GM19351 (cell line): ENCODE measurements around the gene LRTM2.

Experiments used
- ATAC-seq: cut with Tn5 transposase; IDR thresholded peaks from one replicate; pipeline ENCODE4 v1.9.1; 2021; ENCODE audit warnings: mild to moderate bottlenecking, moderate library complexity; ENCODE audit not compliant: unreplicated experiment

LRTM2 gene

GRCh38 chr12:1797991-1798640 lies 22.2 kb upstream of the LRTM2 start:
- no peak for ATAC-seq

DNA sequence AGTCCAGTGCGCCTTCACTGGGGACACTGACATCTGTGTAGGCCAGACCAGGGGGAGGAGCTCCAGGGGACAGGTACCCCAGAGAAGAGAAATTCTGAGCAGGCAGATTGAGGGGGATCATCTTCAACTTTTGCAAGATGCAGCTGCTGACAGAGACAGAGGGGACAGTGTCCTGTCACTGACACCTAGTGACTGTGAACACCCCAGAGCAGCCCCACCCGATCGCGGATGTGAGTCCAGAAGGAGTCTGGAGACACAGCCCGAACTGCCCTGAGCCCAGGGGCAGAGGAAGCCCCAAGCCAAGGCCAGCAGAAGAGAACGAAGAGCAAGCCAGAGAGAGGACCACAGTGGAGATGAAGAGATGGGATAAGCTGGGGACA lies 21.7 kb upstream of the LRTM2 start:
- no peak for ATAC-seq

GRCh38 chr12:1799051-1799881 lies 21.1 kb upstream of the LRTM2 start:
- ATAC-seq: no peak

- no peak for ATAC-seq
These were observed 20.4 kb upstream of the LRTM2 start for GRCh38 chr12:1799882-1800400.

DNA sequence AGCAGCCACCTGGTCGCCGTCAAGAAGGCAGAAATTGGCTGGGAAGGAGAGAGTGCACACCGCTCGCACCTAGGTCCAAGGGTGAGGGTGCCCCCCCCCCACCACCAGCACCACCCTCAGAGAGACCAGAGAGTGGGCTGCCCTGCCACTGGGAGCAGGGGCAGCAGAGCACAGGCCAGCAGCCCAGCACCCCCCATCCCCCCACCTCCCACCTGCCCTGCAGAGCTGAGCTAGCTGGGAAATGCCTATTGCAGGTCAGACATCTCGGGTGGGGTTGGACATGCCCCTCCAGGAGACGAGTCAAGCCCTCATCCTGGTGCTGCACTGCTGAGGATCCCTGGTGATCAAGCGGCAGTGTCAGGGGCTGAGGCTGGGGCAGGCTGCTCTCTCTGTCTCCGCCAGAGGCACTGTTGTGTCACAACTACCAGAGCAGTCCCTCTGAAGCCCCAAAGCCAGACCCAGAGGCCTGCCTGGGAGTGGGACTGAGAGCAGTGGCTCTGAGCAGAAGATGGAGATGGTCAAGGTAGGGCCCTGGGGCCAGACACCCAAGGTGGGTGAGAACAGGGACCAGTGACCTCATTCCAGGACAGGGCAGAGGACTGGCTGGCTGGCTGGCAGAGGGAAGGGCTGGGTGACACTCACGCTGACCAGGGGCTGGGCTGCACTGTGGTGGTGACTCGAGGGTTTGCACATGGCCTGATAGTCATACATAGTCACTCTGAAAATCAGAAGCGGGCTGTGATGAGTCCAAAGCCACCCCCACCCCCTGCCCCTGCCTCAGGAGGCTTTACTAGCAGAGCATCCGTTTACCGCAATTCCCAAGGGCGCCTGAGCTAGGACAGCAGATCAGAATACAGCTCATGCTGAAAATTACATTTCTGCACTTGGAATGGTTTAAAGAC lies 19.7 kb upstream of the LRTM2 start:
- peak; percentile 35 for ATAC-seq

GRCh38 chr12:1801303-1801975 lies 18.9 kb upstream of the LRTM2 start:
- ATAC-seq: no peak

DNA sequence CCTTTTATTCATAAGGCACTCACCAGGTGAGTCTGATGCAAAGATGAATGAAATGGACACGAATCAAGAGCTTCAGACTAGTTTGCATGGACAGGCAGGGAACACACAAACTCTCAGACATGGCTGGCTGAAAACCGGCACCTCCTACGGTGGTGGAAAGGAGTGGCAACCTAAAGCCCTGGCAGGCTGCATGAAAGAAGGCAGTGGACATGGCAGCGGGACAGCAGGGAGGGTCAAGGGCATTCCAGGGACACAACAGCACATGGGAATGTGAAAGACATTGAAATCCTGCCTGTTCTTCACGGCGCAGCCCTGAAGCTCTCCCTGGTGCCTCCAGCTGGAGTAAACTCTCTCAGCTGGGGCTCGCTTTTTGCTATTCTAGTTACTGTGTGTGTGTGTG lies 16.6 kb upstream of the LRTM2 start:
- no peak for ATAC-seq

DNA sequence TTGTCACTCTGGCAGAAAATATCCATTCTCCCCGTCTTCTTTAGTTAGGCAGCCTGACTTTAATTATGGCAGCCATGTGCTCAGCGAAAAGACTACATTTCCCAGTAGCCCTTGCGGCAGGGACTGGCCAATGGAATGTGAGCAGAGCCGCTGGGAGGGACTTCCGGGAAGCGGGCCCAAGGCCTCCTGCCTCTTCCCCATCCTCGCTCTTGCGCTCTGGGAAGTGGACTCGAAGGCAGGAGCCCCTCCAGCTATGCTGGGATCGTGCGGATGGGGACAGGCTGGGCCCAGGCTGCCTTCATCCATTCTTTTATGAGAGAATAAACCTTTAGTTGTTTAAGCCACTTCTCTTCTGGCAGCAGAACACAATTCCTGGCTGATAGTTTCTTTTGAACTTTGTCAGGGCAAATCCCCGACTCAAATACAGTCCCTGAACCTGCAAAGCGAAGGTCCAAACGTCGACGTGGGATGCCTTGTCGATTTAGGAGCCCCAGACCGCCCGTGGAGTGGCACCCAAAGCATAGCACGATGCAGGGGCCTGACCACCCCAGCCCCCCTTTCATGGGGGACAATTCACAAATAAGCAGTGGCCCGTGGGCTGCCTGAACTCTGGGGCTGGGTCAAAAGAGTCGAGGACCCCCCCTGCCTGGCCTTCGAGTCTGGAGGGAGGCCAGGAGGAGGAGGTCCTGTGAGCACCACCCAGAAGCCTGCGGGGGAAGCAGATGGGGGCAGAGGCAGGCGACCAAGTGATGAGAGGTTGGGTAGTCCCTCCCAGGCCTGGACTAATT lies 15.6 kb upstream of the LRTM2 start:
- peak; percentile 83 for ATAC-seq

DNA sequence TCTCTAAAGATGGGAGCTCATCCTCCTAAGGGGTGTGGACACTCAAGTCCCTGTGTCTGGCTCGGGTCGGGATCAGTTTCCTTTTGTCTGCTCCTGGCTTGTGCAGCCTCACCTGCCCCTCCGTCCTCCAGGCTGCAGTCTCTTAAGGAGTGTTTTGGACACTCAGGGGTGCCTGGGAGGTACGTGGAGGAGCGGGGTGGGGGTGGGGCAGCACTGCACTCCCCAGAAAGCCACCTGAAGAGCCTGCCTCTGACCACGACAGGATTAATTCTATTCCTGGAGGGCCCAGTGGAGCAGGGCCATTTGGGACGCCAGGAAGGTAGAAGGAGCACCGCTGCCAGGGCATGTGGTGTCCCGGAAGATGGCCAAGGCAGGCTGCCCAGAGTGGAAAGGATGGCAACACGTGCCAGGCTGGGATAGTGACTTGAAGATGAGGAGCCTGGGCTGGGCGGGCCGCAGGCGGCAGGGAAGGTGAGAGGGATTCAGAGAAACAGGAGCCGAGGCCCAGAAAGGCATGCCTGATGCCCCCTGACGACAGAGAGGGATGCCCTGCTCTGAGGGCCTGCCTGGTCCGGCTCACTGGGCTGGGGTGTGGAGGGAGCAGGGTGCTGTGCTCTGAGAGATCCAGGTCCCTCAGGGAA lies 14.8 kb upstream of the LRTM2 start:
- no peak for ATAC-seq

- ATAC-seq: no peak
These were observed 13.9 kb upstream of the LRTM2 start for GRCh38 chr12:1806301-1807086.

- ATAC-seq: no peak
These were observed 13.1 kb upstream of the LRTM2 start for GRCh38 chr12:1807087-1807860.

DNA sequence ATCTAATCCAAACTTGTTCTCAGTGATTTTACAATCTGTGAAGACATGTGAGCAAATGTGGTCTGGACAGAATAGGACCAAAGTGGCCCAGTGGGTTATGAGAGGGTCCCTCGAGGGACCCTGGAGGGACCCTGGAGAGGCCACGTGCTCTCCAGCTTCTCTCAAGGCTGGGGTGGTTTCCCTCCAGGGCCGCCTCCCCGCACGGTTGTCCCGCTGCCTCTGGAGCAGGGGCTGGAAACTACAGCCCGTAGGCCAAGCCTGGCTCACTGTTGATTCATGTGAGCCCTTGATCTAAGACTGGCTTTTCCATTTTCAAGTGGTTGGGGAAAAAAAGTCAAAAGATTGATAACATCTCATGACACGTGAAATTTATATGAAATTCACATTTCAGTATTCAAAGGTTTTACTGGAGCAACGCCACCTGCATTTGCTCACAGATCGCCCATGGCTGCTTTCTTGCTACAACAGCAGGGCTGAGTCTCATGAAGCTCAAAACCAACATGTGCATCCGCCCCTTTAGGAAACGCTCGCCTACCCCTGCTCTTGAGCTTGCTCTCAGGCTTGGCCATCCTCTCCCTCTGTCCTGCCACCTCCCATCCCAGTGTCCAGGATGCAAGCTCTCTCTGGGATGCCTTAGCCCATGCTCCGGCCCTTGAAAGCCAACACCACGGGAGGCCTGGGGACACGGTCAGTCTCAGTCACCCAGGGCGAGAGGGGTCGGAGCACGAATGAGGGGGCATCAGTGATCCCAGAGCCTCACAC lies 12.1 kb upstream of the LRTM2 start:
- ATAC-seq: no peak

DNA sequence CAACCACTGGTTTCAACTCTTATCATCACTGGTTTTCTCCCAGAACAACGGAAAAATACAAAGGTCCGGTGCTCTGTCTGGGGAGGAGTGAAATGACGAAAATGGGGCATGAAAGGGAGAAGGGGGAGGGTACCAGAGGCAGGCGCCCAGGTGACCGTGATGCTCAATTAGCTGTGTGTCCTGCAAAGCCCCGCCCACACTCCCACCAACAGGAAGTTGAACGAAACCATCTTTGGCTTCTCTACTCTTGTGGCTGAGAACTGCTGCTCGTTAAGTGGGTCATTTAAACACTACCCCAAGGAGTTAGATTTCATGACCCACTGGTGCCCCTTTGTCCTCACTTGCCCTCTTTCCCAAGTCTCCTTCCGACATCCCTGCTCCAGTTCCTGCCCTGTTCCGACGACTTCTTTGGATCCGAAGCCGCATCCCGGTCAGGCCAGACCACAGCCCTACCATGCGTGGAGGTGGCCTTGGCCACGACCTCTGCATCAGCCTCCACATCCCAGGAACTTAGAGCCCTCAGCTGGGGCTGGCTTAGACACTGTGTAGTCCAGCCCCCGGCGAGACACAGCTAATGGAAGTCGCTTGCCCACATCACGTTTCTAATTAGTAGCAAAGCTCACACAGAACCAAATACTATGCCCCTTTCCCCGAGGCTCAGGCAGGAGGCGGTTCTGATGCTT lies 11.4 kb upstream of the LRTM2 start:
- ATAC-seq: no peak

DNA sequence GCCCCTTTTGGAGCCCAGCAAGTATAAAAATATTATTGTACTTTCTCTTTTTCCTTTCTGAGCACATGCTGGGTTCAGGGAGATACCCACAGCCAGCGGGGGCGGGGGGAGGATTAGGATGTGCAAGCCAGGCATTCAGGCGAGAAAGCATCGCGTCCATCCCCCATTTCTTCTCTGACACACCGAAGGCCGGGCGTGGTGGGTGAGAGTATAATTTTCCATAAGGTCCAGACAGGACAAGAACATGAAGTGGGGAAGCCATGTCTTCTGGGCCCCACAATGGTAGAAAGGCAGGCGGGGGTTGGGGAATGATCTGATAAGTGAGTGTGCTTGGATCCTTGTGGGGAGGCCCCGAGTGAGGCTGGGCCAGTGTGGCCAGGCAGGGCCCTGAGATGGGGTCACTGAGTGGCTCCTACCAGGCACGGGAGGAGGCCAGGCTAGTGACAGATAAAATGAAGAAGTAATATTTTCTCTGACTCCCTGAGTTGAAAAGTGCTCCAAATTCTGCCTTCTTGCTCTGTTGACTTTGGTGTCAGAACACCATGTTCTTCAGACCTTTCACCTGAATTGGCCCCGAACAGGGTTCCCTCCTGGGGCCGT lies 10.7 kb upstream of the LRTM2 start:
- no peak for ATAC-seq

GRCh38 chr12:1810201-1810930 lies 10.0 kb upstream of the LRTM2 start:
- no peak for ATAC-seq

DNA sequence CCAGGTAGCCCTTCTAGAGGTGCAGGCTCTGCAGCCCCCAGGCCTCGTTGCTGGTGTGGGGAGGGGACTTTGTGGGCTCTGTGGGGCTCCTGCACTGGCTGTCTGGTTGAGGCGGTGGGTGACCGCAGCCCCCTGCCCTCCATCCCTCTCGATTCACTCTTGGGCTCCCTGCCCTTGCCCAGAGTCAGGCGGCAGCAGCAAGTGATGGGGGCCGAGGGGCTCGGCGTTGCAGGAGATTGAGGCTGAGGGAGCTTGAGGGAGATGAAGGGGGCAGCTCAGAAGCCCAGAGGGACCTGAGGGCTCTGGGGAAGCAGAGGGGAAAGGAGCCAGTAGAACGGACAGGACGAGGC lies 9.5 kb upstream of the LRTM2 start:
- no peak for ATAC-seq
